Body of pancreas (tissue), 4 donors: ENCODE results near the gene TBC1D16. TPM values are rescaled to one million over a fixed set of nuclear protein-coding genes. Genes with fewer than 3 reads are reported as not detected.
A peak's percentile ranks its signal among the peaks of the same experiment; 100 is the strongest.

Experiments
- ATAC-seq: fragments of 150-250 bp; one replicate; pipeline ENCODE4 v1.9.1; 2016
- DNase-seq, 4 donors: peaks; one replicate each; pipeline ENCODE4 v3.0.0-alpha.2; 2019
- H3K27ac ChIP-seq, 4 donors: fragments of 200-600 bp; sonication (generic); 1 replicate in 3 of 4; 2 replicates in 1 of 4; pipeline versions ENCODE4 v1.5.1 to v1.6.1; 2016 to 2019; ENCODE audit warnings: mild to moderate bottlenecking in 1 of 4, mixed read lengths in 1 of 4, moderate library complexity in 1 of 4
- H3K27me3 ChIP-seq, 2 donors: fragments of 200-600 bp; sonication (generic); one replicate each; pipeline ENCODE4 v1.6.0; 2016; ENCODE audit warnings: mild to moderate bottlenecking in 1 of 2
- H3K36me3 ChIP-seq, 2 donors: fragments of 200-600 bp; sonication (generic); replicated peaks in 1 of 2; 2 replicates each; pipeline ENCODE4 v1.5.1; 2016; ENCODE audit warnings: low read depth in 2 of 2; ENCODE audit not compliant: insufficient read depth in 1 of 2
- H3K4me1 ChIP-seq: fragments of 200-600 bp; sonication (generic); one replicate; pipeline ENCODE4 v1.6.0; 2016
- H3K4me3 ChIP-seq, 2 donors: fragments of 200-600 bp; sonication (generic); 1 replicate in 1 of 2; 2 replicates in 1 of 2; pipeline ENCODE4 v1.5.1; 2016 to 2019
- H3K9me3 ChIP-seq, 3 donors: fragments of 200-600 bp; sonication (generic); 1 replicate in 2 of 3; 2 replicates in 1 of 3; pipeline ENCODE4 v1.5.1; 2016
- CTCF ChIP-seq, 7 experiments: fragments of 450-650 bp in 4 of 7; fragments of 200-600 bp in 3 of 7; sonication (generic) in 3 of 7; IDR thresholded peaks; one replicate each; pipeline ENCODE4 v1.5.1; 2016 to 2019; ENCODE audit warnings: antibody characterized with exemption in 7 of 7
- POLR2A ChIP-seq, 3 donors: fragments of 450-650 bp; IDR thresholded peaks; one replicate each; pipeline ENCODE4 v1.6.1; 2016; ENCODE audit warnings: antibody characterized with exemption in 3 of 3, mild to moderate bottlenecking in 2 of 3
- WGBS, 2 donors: methylation state at CpG; one replicate each; pipeline ENCODE4 v1.1.5; 2017; 5-methylcytosine and 5-hydroxymethylcytosine counted together
- intact Hi-C: fragments of 100-400 bp; cut with DNase I; formaldehyde crosslinking; loops from one replicate; pipeline ENCODE4 v1.15.1; 2023
- total RNA-seq, 2 donors: library from RNA; depleted of rRNA; stranded (reverse); fragments of >200 nt; gene quantifications; one replicate each; pipeline ENCODE4 v1.1.0, GENCODE V29; 2016

Gene TBC1D16
- total RNA-seq, 2 donors from 2014 or later, result 21.0 to 37.2 TPM

- WGBS, 2 donors, result 59 to 61% methylated on average over 7 to 29 of the region's 29 CpGs
- Histone ChIP-seq H3K4me3 (no peak overlapping the region), H3K9me3 (no peaks in the 10 kb centered on the region), H3K27ac (peak overlapping the region; percentile 83 to 89 (median 85)), H3K36me3 (no peaks in the 10 kb centered on the region), H3K27me3 (peaks cover 0 to 5% of the 10 kb centered on the region in 2 donors), H3K4me1 (peaks cover 67% of the 10 kb centered on the region)
- DNase-seq (peak; percentile 75 to 92 (median 84)), ATAC-seq (peak; percentile 55)
- TF ChIP-seq POLR2A (IDR thresholded peaks at IDR 0.05) (peak; percentile 53 to 76 (median 63)), CTCF (IDR thresholded peaks at IDR 0.05) (peak in 3 of 7 experiments; percentile 6 to 35 (median 22))
- intact Hi-C loops, result no loop called here
Observed at GRCh38 chr17:79925242-79925957, 110.3 kb downstream of the TBC1D16 start.

GRCh38 chr17:79924639-79924976 is 111.1 kb downstream of the TBC1D16 start:
- ATAC-seq, result no peak
- H3K4me1 ChIP-seq, result peaks cover 69% of the 10 kb centered on the region
- H3K27ac ChIP-seq, result peak overlapping the region; percentile 83 to 89 (median 85)
- WGBS, 2 donors, result 75 to 89% methylated on average over 3 of the region's 3 CpGs
- TF ChIP-seq CTCF (IDR thresholded peaks at IDR 0.05) (no peak), POLR2A (IDR thresholded peaks at IDR 0.05) (no peak)
- no peak overlapping the region for H3K4me3 ChIP-seq
- no peak for DNase-seq
- no peaks in the 10 kb centered on the region for H3K36me3 ChIP-seq
- H3K9me3 ChIP-seq, result no peaks in the 10 kb centered on the region
- intact Hi-C loops, result no loop called here
- H3K27me3 ChIP-seq, result no peaks in the 10 kb centered on the region

- no peak for TF ChIP-seq POLR2A (IDR thresholded peaks at IDR 0.05)
- TF ChIP-seq CTCF (IDR thresholded peaks at IDR 0.05), result peak in 5 of 7 experiments; percentile 26 to 34 (median 30)
- peaks cover 74% of the 10 kb centered on the region for H3K4me1 ChIP-seq
- intact Hi-C loops, result no loop called here
- WGBS, 2 donors, result 79 to 87% methylated on average over 9 to 16 of the region's 16 CpGs
- ATAC-seq, result no peak
- H3K4me3 ChIP-seq, result no peak overlapping the region
- peak overlapping the region; percentile 83 to 89 (median 85) for H3K27ac ChIP-seq
- no peaks in the 10 kb centered on the region for H3K27me3 ChIP-seq
- peak in 3 of 4 donors; percentile 43 to 57 (median 54) for DNase-seq
- no peaks in the 10 kb centered on the region for H3K36me3 ChIP-seq
- H3K9me3 ChIP-seq, result no peaks in the 10 kb centered on the region
Observed at GRCh38 chr17:79923974-79924638, 111.6 kb downstream of the TBC1D16 start.

- Histone ChIP-seq H3K27ac (peak overlapping the region in 3 of 4 donors; percentile 56 to 84 (median 63)), H3K4me1 (peaks cover 81% of the 10 kb centered on the region), H3K36me3 (no peaks in the 10 kb centered on the region), H3K9me3 (no peaks in the 10 kb centered on the region), H3K27me3 (no peaks in the 10 kb centered on the region), H3K4me3 (no peak overlapping the region)
- WGBS, 2 donors, result 77 to 82% methylated on average over 12 of the region's 12 CpGs
- intact Hi-C loops, result no loop called here
- ATAC-seq (no peak), DNase-seq (no peak)
- TF ChIP-seq CTCF (IDR thresholded peaks at IDR 0.05) (no peak), POLR2A (IDR thresholded peaks at IDR 0.05) (no peak)
Observed at GRCh38 chr17:79922798-79923197, 112.9 kb downstream of the TBC1D16 start.
